Liver (tissue), 9 donors: Measurements from ENCODE around the gene TDRD7. TPM values are rescaled to one million over a fixed set of nuclear protein-coding genes. Genes with fewer than 3 reads are reported as not detected.
A peak's percentile ranks its signal among the peaks of the same experiment; 100 is the strongest.

Source experiments
- DNase-seq: peaks from one replicate; pipeline ENCODE4 v3.0.0-alpha.2; 2017; ENCODE audit warnings: low spot score
- H3K27ac ChIP-seq, 2 donors: one replicate each; pipeline ENCODE4 v1.7.0; 2013; ENCODE audit warnings: inconsistent platforms in 2 of 2, low read length in 2 of 2, control low read depth in 1 of 2, low read depth in 1 of 2, mild to moderate bottlenecking in 1 of 2
- H3K27me3 ChIP-seq, 4 donors: one replicate each; pipeline versions ENCODE4 v1.6.1 to v1.7.0; 2013; ENCODE audit warnings: low read length in 3 of 4, inconsistent platforms in 1 of 4, mild to moderate bottlenecking in 1 of 4, moderate library complexity in 1 of 4; ENCODE audit not compliant: control insufficient read depth in 4 of 4, insufficient read depth in 4 of 4
- H3K36me3 ChIP-seq, 4 donors: one replicate each; pipeline versions ENCODE4 v1.6.1 to v1.7.0; 2013; ENCODE audit warnings: low read length in 3 of 4, mild to moderate bottlenecking in 3 of 4, low read depth in 1 of 4, moderate library complexity in 1 of 4; ENCODE audit not compliant: control insufficient read depth in 4 of 4, insufficient read depth in 3 of 4
- H3K4me1 ChIP-seq, 4 donors: one replicate each; pipeline versions ENCODE4 v1.6.1 to v1.7.0; 2013; ENCODE audit warnings: low read length in 3 of 4, mild to moderate bottlenecking in 3 of 4, moderate library complexity in 1 of 4; ENCODE audit not compliant: control insufficient read depth in 4 of 4, insufficient read depth in 4 of 4
- H3K4me3 ChIP-seq, 3 donors: one replicate each; pipeline versions ENCODE4 v1.6.1 to v1.7.0; 2013; ENCODE audit warnings: low read length in 3 of 3, control low read depth in 1 of 3, low read depth in 1 of 3, mild to moderate bottlenecking in 1 of 3
- H3K9ac ChIP-seq, 2 donors: one replicate each; pipeline ENCODE4 v1.7.0; 2013; ENCODE audit warnings: low read length in 2 of 2, mild to moderate bottlenecking in 2 of 2, moderate library complexity in 2 of 2, control low read depth in 1 of 2, low read depth in 1 of 2
- H3K9me3 ChIP-seq, 4 donors: one replicate each; pipeline versions ENCODE4 v1.6.1 to v1.7.0; 2013; ENCODE audit warnings: low read length in 3 of 4; ENCODE audit not compliant: control insufficient read depth in 4 of 4
- EGR1 ChIP-seq, 2 donors: IDR thresholded peaks; 2 replicates each; pipeline ENCODE4 v1.6.1; 2016 to 2018; ENCODE audit warnings: antibody characterized with exemption in 2 of 2, low read depth in 2 of 2
- FOXA1 ChIP-seq: IDR thresholded peaks from 2 replicates; pipeline ENCODE4 v1.6.1; 2016; ENCODE audit warnings: antibody characterized with exemption
- FOXA2 ChIP-seq: IDR thresholded peaks from 2 replicates; pipeline ENCODE4 v1.6.1; 2016; ENCODE audit warnings: antibody characterized with exemption
- GABPA ChIP-seq, 2 donors: IDR thresholded peaks in 1 of 2; conservative IDR thresholded peaks in 1 of 2; 2 replicates each; pipeline ENCODE4 v1.6.1; 2016; ENCODE audit warnings: antibody characterized with exemption in 2 of 2, mild to moderate bottlenecking in 1 of 2, moderate library complexity in 1 of 2
- HNF4A ChIP-seq, 2 donors: conservative IDR thresholded peaks; 2 replicates each; pipeline ENCODE4 v1.6.1; 2016; ENCODE audit warnings: antibody characterized with exemption in 2 of 2, mild to moderate bottlenecking in 2 of 2
- HNF4G ChIP-seq: IDR thresholded peaks from 2 replicates; pipeline ENCODE4 v1.6.1; 2016; ENCODE audit warnings: antibody characterized with exemption
- JUND ChIP-seq, 2 donors: IDR thresholded peaks; 2 replicates each; pipeline ENCODE4 v1.6.1; 2016; ENCODE audit warnings: antibody characterized with exemption in 2 of 2
- MAX ChIP-seq: IDR thresholded peaks from 2 replicates; pipeline ENCODE4 v1.6.1; 2016; ENCODE audit warnings: antibody characterized with exemption
- NR2F2 ChIP-seq: IDR thresholded peaks from 2 replicates; pipeline ENCODE4 v1.6.1; 2016; ENCODE audit warnings: antibody characterized with exemption
- RAD21 ChIP-seq, 2 donors: IDR thresholded peaks; 2 replicates each; pipeline ENCODE4 v1.6.1; 2016; ENCODE audit warnings: antibody characterized with exemption in 2 of 2, mild to moderate bottlenecking in 2 of 2
- RXRA ChIP-seq, 2 donors: IDR thresholded peaks; 2 replicates each; pipeline ENCODE4 v1.6.1; 2017 to 2018; ENCODE audit warnings: antibody characterized with exemption in 2 of 2, mild to moderate bottlenecking in 1 of 2
- SP1 ChIP-seq: IDR thresholded peaks from 2 replicates; pipeline ENCODE4 v1.6.1; 2018; ENCODE audit warnings: antibody characterized with exemption, mild to moderate bottlenecking
- TAF1 ChIP-seq: conservative IDR thresholded peaks from 2 replicates; pipeline ENCODE4 v1.6.1; 2016; ENCODE audit warnings: antibody characterized with exemption, mild to moderate bottlenecking
- YY1 ChIP-seq: IDR thresholded peaks from 2 replicates; pipeline ENCODE4 v1.6.1; 2016; ENCODE audit warnings: antibody characterized with exemption, mild to moderate bottlenecking
- WGBS: extraction: QIAGEN DNeasy Blood & Tissue Kit; methylation state at CpG from one replicate; pipeline ENCODE4 v1.1.7; 2013; 5-methylcytosine and 5-hydroxymethylcytosine counted together
- polyA plus RNA-seq, 2 donors: library from polyadenylated mRNA; stranded (reverse) in 1 of 2; unstranded in 1 of 2; fragments of 200-250 nt in 1 of 2; fragments of >200 nt in 1 of 2; fragmentation: Nextera tagmentation in 1 of 2; extraction: Ambion mirVana in 1 of 2; gene quantifications; one replicate each; pipeline versions ENCODE4 v1.2.1 to v1.2.3, GENCODE V29; 2013 to 2015
- total RNA-seq, 2 donors: library from RNA; depleted of rRNA; stranded (reverse); fragments of >200 nt; gene quantifications; one replicate each; pipeline ENCODE4 v1.2.3, GENCODE V29; 2014
- TF ChIP-seq, protein P1 (sequence below): IDR thresholded peaks from 2 replicates; pipeline ENCODE4 v1.6.1; 2016; ENCODE audit warnings: antibody characterized with exemption
- TF ChIP-seq, protein P2 (sequence below): IDR thresholded peaks from 2 replicates; pipeline ENCODE4 v1.6.1; 2016; ENCODE audit warnings: antibody characterized with exemption, mild to moderate bottlenecking
- donor health status: healthy.
- donor health status: healthy.
- donor health status: healthy.
- donor health status: healthy.
- donor health status: healthy.

Gene TDRD7
- total and polyA plus RNA-seq, 4 donors: 3.6 to 6.9 (median 5.4) TPM

DNA sequence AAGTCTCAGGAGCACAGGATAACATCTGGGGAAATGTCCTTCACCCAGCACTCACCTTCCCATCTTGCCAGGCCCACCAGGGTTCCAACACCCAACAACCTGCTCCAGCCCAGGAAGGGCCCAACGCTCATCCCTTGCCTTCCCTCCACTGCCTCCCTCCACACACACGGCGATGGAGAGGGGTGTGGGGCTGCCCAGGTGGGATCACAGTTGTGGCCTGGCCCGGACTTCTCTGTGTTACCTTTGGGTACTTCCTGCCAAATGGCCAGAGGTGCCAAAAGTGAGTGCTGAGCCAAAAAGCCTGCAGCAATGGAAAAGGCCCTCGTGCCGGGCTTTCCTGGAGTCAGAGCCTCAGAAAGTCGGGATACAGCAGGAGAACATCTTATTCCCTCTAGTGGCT, 15.6 kb upstream of the TDRD7 start:
- Histone ChIP-seq H3K9ac (no peak overlapping the region), H3K4me1 (peaks cover 0 to 4% (median 0%) of the 10 kb centered on the region in 4 donors), H3K27ac (no peak overlapping the region), H3K9me3 (no peaks in the 10 kb centered on the region), H3K4me3 (no peak overlapping the region), H3K27me3 (no peaks in the 10 kb centered on the region), H3K36me3 (no peaks in the 10 kb centered on the region)
- DNase-seq: no peak
- 89% methylated on average over 7 of the region's 7 CpGs for WGBS
- no peak for TF ChIP-seq MAX
- TF ChIP-seq FOXA2: no peak
- no peak for TF ChIP-seq RXRA (IDR thresholded peaks at IDR 0.05)
- no peak for TF ChIP-seq YY1
- TF ChIP-seq TAF1: no peak
- no peak for TF ChIP-seq NR2F2
- TF ChIP-seq SP1: no peak
- TF ChIP-seq, protein P1, sequence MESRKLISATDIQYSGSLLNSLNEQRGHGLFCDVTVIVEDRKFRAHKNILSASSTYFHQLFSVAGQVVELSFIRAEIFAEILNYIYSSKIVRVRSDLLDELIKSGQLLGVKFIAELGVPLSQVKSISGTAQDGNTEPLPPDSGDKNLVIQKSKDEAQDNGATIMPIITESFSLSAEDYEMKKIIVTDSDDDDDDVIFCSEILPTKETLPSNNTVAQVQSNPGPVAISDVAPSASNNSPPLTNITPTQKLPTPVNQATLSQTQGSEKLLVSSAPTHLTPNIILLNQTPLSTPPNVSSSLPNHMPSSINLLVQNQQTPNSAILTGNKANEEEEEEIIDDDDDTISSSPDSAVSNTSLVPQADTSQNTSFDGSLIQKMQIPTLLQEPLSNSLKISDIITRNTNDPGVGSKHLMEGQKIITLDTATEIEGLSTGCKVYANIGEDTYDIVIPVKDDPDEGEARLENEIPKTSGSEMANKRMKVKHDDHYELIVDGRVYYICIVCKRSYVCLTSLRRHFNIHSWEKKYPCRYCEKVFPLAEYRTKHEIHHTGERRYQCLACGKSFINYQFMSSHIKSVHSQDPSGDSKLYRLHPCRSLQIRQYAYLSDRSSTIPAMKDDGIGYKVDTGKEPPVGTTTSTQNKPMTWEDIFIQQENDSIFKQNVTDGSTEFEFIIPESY: no peak

DNA sequence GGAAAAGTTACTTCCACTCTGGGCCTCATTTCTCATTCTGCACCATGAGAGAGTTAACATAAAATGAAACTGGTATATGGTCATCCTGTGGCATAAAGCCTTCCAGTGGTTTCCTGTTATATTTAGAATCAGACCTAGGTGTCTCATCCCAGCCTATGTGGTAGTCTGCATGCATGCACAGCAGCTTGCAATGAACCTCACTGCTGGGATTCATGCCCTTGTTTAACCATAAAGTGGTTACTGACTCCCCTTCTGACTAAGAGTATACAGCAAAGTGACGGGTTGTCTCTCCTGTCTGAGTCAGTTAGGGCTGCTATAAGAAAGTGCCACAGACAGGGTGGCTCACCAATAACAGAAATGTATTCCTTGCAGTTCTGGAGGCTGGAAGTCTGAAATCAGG, 14.7 kb upstream of the TDRD7 start:
- no peak for TF ChIP-seq MAX
- TF ChIP-seq NR2F2: no peak
- TF ChIP-seq RAD21 (IDR thresholded peaks at IDR 0.05): no peak
- TF ChIP-seq SP1: no peak
- no peak for TF ChIP-seq EGR1 (IDR thresholded peaks at IDR 0.05; ENCODE audit: low read depth in 2 of 2)
- no peak for TF ChIP-seq HNF4G
- no peak for TF ChIP-seq FOXA2
- H3K4me3 ChIP-seq: no peak overlapping the region
- H3K4me1 ChIP-seq: peaks cover 0 to 4% (median 0%) of the 10 kb centered on the region in 4 donors
- no peak overlapping the region for H3K27ac ChIP-seq
- 90% methylated on average over 1 of the region's 1 CpG for whole genome bisulfite sequencing
- H3K36me3 ChIP-seq: no peaks in the 10 kb centered on the region
- H3K9me3 ChIP-seq: no peaks in the 10 kb centered on the region
- H3K27me3 ChIP-seq: no peaks in the 10 kb centered on the region
- no peak for DNase-seq
- no peak overlapping the region for H3K9ac ChIP-seq

DNA sequence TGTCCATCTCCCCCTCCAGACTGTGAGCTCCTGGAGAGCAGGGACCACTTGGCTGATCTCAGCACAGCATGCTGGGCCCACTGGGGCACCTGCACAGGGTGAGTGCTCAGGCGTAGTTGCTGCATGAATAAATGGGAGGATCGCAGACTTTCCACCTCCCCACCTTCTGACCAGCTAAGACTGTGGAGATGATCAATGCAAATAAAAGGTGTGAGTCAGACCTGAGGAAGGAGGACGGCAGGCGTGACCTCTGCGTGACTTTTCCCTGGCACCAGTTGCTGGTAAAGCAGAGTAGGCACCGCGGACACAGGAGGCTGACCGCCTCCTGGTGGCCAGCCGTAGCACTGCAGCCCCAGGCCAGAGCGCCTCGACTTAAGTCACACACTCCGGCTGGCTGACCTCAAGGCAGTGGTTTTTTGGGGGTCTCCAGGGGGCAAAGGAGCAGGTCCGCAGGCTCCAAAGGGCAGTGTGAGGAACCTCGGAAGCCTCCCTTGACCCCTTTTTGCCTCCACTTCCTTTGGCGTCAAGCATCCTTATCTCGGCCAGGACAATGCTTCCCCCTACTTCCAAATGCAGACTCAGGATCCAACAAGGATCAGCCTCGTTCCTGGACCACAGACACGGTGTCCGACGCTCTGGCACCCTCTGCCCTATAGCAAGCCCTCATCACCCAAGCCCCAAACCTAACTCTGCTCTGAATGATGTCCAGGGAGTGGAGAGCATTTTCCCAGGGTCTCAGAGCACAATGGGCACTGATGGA, 12.7 kb upstream of the TDRD7 start:
- Histone ChIP-seq H3K36me3 (no peaks in the 10 kb centered on the region), H3K9me3 (peaks cover 0 to 4% (median 1%) of the 10 kb centered on the region in 4 donors), H3K9ac (no peak overlapping the region), H3K4me1 (peaks cover 0 to 4% (median 0%) of the 10 kb centered on the region in 4 donors), H3K27me3 (no peaks in the 10 kb centered on the region), H3K27ac (no peak overlapping the region), H3K4me3 (no peak overlapping the region)
- DNase-seq: peak; percentile 79
- WGBS: 22% methylated on average over 20 of the region's 20 CpGs
- TF ChIP-seq SP1 (no peak), RAD21 (IDR thresholded peaks at IDR 0.05) (peak; percentile 91 to 95), NR2F2 (no peak), GABPA (IDR thresholded peaks at IDR 0.05 in 1 of 2, conservative IDR thresholded peaks at IDR 0.05 in 1 of 2) (no peak), HNF4A (conservative IDR thresholded peaks at IDR 0.05) (no peak), RXRA (IDR thresholded peaks at IDR 0.05) (peak; percentile 54 to 66), TAF1 (no peak), FOXA1 (no peak), JUND (IDR thresholded peaks at IDR 0.05) (peak in 1 of 2 donors; percentile 48), MAX (no peak), EGR1 (IDR thresholded peaks at IDR 0.05; ENCODE audit: low read depth in 2 of 2) (no peak), YY1 (no peak)
- TF ChIP-seq, protein P2, sequence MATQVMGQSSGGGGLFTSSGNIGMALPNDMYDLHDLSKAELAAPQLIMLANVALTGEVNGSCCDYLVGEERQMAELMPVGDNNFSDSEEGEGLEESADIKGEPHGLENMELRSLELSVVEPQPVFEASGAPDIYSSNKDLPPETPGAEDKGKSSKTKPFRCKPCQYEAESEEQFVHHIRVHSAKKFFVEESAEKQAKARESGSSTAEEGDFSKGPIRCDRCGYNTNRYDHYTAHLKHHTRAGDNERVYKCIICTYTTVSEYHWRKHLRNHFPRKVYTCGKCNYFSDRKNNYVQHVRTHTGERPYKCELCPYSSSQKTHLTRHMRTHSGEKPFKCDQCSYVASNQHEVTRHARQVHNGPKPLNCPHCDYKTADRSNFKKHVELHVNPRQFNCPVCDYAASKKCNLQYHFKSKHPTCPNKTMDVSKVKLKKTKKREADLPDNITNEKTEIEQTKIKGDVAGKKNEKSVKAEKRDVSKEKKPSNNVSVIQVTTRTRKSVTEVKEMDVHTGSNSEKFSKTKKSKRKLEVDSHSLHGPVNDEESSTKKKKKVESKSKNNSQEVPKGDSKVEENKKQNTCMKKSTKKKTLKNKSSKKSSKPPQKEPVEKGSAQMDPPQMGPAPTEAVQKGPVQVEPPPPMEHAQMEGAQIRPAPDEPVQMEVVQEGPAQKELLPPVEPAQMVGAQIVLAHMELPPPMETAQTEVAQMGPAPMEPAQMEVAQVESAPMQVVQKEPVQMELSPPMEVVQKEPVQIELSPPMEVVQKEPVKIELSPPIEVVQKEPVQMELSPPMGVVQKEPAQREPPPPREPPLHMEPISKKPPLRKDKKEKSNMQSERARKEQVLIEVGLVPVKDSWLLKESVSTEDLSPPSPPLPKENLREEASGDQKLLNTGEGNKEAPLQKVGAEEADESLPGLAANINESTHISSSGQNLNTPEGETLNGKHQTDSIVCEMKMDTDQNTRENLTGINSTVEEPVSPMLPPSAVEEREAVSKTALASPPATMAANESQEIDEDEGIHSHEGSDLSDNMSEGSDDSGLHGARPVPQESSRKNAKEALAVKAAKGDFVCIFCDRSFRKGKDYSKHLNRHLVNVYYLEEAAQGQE: peak; percentile 57
- TF ChIP-seq, protein P1: no peak
